KOPT-K1 (cell line): ENCODE data around the gene INPP4A.
A peak's percentile ranks its signal among the peaks of the same experiment; 100 is the strongest.

Experiments used
- H3K27ac ChIP-seq: fragments of 200-600 bp; sonication (generic); 2 replicates; pipeline ENCODE4 v1.5.1; 2016; ENCODE audit warnings: antibody characterized with exemption, mild to moderate bottlenecking, low read depth, low read length; ENCODE audit not compliant: poor library complexity, severe bottlenecking
- H3K36me3 ChIP-seq: fragments of 200-600 bp; sonication (generic); 2 replicates; pipeline ENCODE4 v1.5.1; 2017; ENCODE audit warnings: antibody characterized with exemption, mild to moderate bottlenecking, low read length, moderate library complexity; ENCODE audit not compliant: insufficient read depth
- H3K9me3 ChIP-seq: fragments of 200-600 bp; sonication (generic); 2 replicates; pipeline ENCODE4 v1.5.1; 2017; ENCODE audit warnings: antibody characterized with exemption, low read length, mild to moderate bottlenecking; ENCODE audit not compliant: insufficient read depth, poor library complexity, severe bottlenecking

The INPP4A gene

GRCh38 chr2:98514096-98514639, 69.5 kb downstream of the INPP4A start:
- Histone ChIP-seq H3K9me3 (no peaks in the 10 kb centered on the region), H3K27ac (no peak overlapping the region), H3K36me3 (no peaks in the 10 kb centered on the region)

GRCh38 chr2:98514879-98515249, 70.2 kb downstream of the INPP4A start:
- peaks cover 4% of the 10 kb centered on the region for H3K36me3 ChIP-seq
- H3K9me3 ChIP-seq, result no peaks in the 10 kb centered on the region
- H3K27ac ChIP-seq, result peak overlapping the region; percentile 50

- Histone ChIP-seq H3K27ac (peak overlapping the region; percentile 50), H3K36me3 (peaks cover 9% of the 10 kb centered on the region), H3K9me3 (no peaks in the 10 kb centered on the region)
These were observed 70.8 kb downstream of the INPP4A start for GRCh38 chr2:98515250-98515991.

GRCh38 chr2:98516571-98516970, 71.9 kb downstream of the INPP4A start:
- H3K36me3 ChIP-seq, result peaks cover 19% of the 10 kb centered on the region
- no peak overlapping the region for H3K27ac ChIP-seq
- H3K9me3 ChIP-seq, result no peaks in the 10 kb centered on the region

GRCh38 chr2:98517636-98518035, 73.0 kb downstream of the INPP4A start:
- no peaks in the 10 kb centered on the region for H3K9me3 ChIP-seq
- no peak overlapping the region for H3K27ac ChIP-seq
- H3K36me3 ChIP-seq, result peaks cover 22% of the 10 kb centered on the region

- peak overlapping the region; percentile 0 for H3K27ac ChIP-seq
- no peaks in the 10 kb centered on the region for H3K9me3 ChIP-seq
- peaks cover 26% of the 10 kb centered on the region for H3K36me3 ChIP-seq
These were observed 73.4 kb downstream of the INPP4A start for GRCh38 chr2:98518101-98518500.

GRCh38 chr2:98519156-98519555, 74.5 kb downstream of the INPP4A start:
- peaks cover 28% of the 10 kb centered on the region for H3K36me3 ChIP-seq
- no peak overlapping the region for H3K27ac ChIP-seq
- no peaks in the 10 kb centered on the region for H3K9me3 ChIP-seq

GRCh38 chr2:98519851-98520250, 75.2 kb downstream of the INPP4A start:
- Histone ChIP-seq H3K27ac (no peak overlapping the region), H3K9me3 (no peaks in the 10 kb centered on the region), H3K36me3 (peaks cover 35% of the 10 kb centered on the region)

GRCh38 chr2:98520806-98521205, 76.1 kb downstream of the INPP4A start:
- Histone ChIP-seq H3K36me3 (peaks cover 36% of the 10 kb centered on the region), H3K9me3 (no peaks in the 10 kb centered on the region), H3K27ac (no peak overlapping the region)

- no peak overlapping the region for H3K27ac ChIP-seq
- no peaks in the 10 kb centered on the region for H3K9me3 ChIP-seq
- H3K36me3 ChIP-seq, result peaks cover 36% of the 10 kb centered on the region
These were observed 76.6 kb downstream of the INPP4A start for GRCh38 chr2:98521266-98521665.

GRCh38 chr2:98522854-98523253, 78.2 kb downstream of the INPP4A start:
- Histone ChIP-seq H3K9me3 (peaks cover 10% of the 10 kb centered on the region), H3K36me3 (peaks cover 44% of the 10 kb centered on the region), H3K27ac (no peak overlapping the region)

GRCh38 chr2:98524168-98524567, 79.5 kb downstream of the INPP4A start:
- Histone ChIP-seq H3K27ac (no peak overlapping the region), H3K9me3 (peaks cover 10% of the 10 kb centered on the region), H3K36me3 (peaks cover 44% of the 10 kb centered on the region)

GRCh38 chr2:98528349-98528748, 83.7 kb downstream of the INPP4A start:
- peaks cover 10% of the 10 kb centered on the region for H3K9me3 ChIP-seq
- peaks cover 30% of the 10 kb centered on the region for H3K36me3 ChIP-seq
- no peak overlapping the region for H3K27ac ChIP-seq

GRCh38 chr2:98530114-98530513, 85.5 kb downstream of the INPP4A start:
- Histone ChIP-seq H3K27ac (no peak overlapping the region), H3K9me3 (peaks cover 10% of the 10 kb centered on the region), H3K36me3 (peaks cover 36% of the 10 kb centered on the region)

- Histone ChIP-seq H3K27ac (no peak overlapping the region), H3K36me3 (peaks cover 55% of the 10 kb centered on the region), H3K9me3 (no peaks in the 10 kb centered on the region)
These were observed 88.1 kb downstream of the INPP4A start for GRCh38 chr2:98532756-98533155.

GRCh38 chr2:98533547-98533946, 88.9 kb downstream of the INPP4A start:
- H3K36me3 ChIP-seq, result peaks cover 63% of the 10 kb centered on the region
- H3K27ac ChIP-seq, result no peak overlapping the region
- H3K9me3 ChIP-seq, result no peaks in the 10 kb centered on the region
